SK-N-SH treated with all-trans-retinoic acid at 6 μM for 48 hours (cell line): ENCODE data around the gene SLITRK3.

ENCODE experiments used
- ATAC-seq: fragments of 200-7000 bp; cut with Tn5 transposase; 3 replicates; pipeline ENCODE4 v1.9.1; 2020; ENCODE audit warnings: mild to moderate bottlenecking, moderate library complexity
- ARNTL ChIP-seq: fragments of 450-650 bp; formaldehyde crosslinking; IDR thresholded peaks from 2 replicates; pipeline ENCODE4 v1.5.0; 2020; ENCODE audit warnings: low read depth, mild to moderate bottlenecking, moderate library complexity, borderline replicate concordance
- BACH2 ChIP-seq: fragments of 250-450 bp; sonication (Bioruptor Pico); IDR thresholded peaks from 2 replicates; pipeline ENCODE4 v1.9.0; 2021; ENCODE audit warnings: mild to moderate bottlenecking, borderline replicate concordance
- CREB5 ChIP-seq: fragments of 250-450 bp; sonication (Bioruptor Pico); IDR thresholded peaks from 2 replicates; pipeline ENCODE4 v1.5.1; 2020; ENCODE audit warnings: low read depth, mild to moderate bottlenecking, moderate library complexity
- CSDC2 ChIP-seq: fragments of 250-450 bp; sonication (Bioruptor Pico); IDR thresholded peaks from 2 replicates; pipeline ENCODE4 v1.5.0; 2020; ENCODE audit warnings: mild to moderate bottlenecking, moderate library complexity
- ESRRG ChIP-seq: fragments of 250-450 bp; sonication (Bioruptor Pico); IDR thresholded peaks from 2 replicates; pipeline ENCODE4 v1.6.1; 2021; ENCODE audit warnings: mild to moderate bottlenecking
- GLIS3 ChIP-seq: fragments of 250-450 bp; sonication (Bioruptor Pico); IDR thresholded peaks from 2 replicates; pipeline ENCODE4 v1.5.0; 2020; ENCODE audit warnings: mild to moderate bottlenecking, moderate library complexity
- ISL1 ChIP-seq: fragments of 250-450 bp; sonication (Bioruptor Pico); IDR thresholded peaks from 2 replicates; pipeline ENCODE4 v2.1.2; 2022; ENCODE audit warnings: mild to moderate bottlenecking, moderate library complexity
- OSR1 ChIP-seq: fragments of 250-450 bp; sonication (Bioruptor Pico); IDR thresholded peaks from 2 replicates; pipeline ENCODE4 v1.8.0; 2022; ENCODE audit warnings: moderate library complexity, mild to moderate bottlenecking, inconsistent platforms
- PATZ1 ChIP-seq: fragments of 250-450 bp; sonication (Bioruptor Pico); IDR thresholded peaks from 2 replicates; pipeline ENCODE4 v1.8.0; 2020; ENCODE audit warnings: mild to moderate bottlenecking, moderate library complexity, borderline replicate concordance
- PPARA ChIP-seq: fragments of 250-450 bp; sonication (Bioruptor Pico); IDR thresholded peaks from 2 replicates; pipeline ENCODE4 v1.5.0; 2020; ENCODE audit warnings: mild to moderate bottlenecking, borderline replicate concordance
- RARB ChIP-seq: fragments of 250-450 bp; sonication (Bioruptor Pico); IDR thresholded peaks from 2 replicates; pipeline ENCODE4 v1.8.0; 2021; ENCODE audit warnings: mild to moderate bottlenecking, moderate library complexity
- SNAI2 ChIP-seq: fragments of 250-450 bp; sonication (Bioruptor Pico); IDR thresholded peaks from 2 replicates; pipeline ENCODE4 v1.5.0; 2020; ENCODE audit warnings: mild to moderate bottlenecking, moderate library complexity
- TCF4 ChIP-seq: fragments of 250-450 bp; sonication (Bioruptor Pico); IDR thresholded peaks from 2 replicates; pipeline ENCODE4 v1.8.0; 2021; ENCODE audit warnings: mild to moderate bottlenecking, moderate library complexity, borderline replicate concordance
- TOX ChIP-seq: fragments of 250-450 bp; sonication (Bioruptor Pico); IDR thresholded peaks from 2 replicates; pipeline ENCODE4 v1.8.0; 2021; ENCODE audit warnings: mild to moderate bottlenecking, moderate library complexity, borderline replicate concordance
- TSHZ2 ChIP-seq: fragments of 250-450 bp; sonication (Bioruptor Pico); IDR thresholded peaks from 2 replicates; pipeline ENCODE4 v1.5.0; 2020; ENCODE audit warnings: mild to moderate bottlenecking, moderate library complexity
- ZC3H10 ChIP-seq: fragments of 250-450 bp; sonication (Bioruptor Pico); IDR thresholded peaks from 2 replicates; pipeline ENCODE4 v1.5.1; 2021; ENCODE audit warnings: mild to moderate bottlenecking, moderate library complexity
- ZFP30 ChIP-seq: fragments of 450-650 bp; formaldehyde crosslinking; IDR thresholded peaks from 2 replicates; pipeline ENCODE4 v1.5.0; 2022; ENCODE audit warnings: mild to moderate bottlenecking, moderate library complexity
- ZNF565 ChIP-seq: fragments of 450-650 bp; formaldehyde crosslinking; conservative IDR thresholded peaks from 2 replicates; pipeline ENCODE4 v1.5.0; 2020; ENCODE audit warnings: low read depth, mild to moderate bottlenecking, moderate library complexity
- ZNF70 ChIP-seq: fragments of 450-650 bp; formaldehyde crosslinking; IDR thresholded peaks from 2 replicates; pipeline ENCODE4 v1.5.0; 2020; ENCODE audit warnings: mild to moderate bottlenecking, moderate library complexity
- TF ChIP-seq, protein P1 (sequence below): fragments of 250-450 bp; sonication (Bioruptor Pico); IDR thresholded peaks from 2 replicates; pipeline ENCODE4 v1.5.1; 2021; ENCODE audit warnings: mild to moderate bottlenecking, moderate library complexity
- TF ChIP-seq, protein P2 (sequence below): fragments of 250-450 bp; sonication (Bioruptor Pico); IDR thresholded peaks from 2 replicates; pipeline ENCODE4 v1.8.0; 2021; ENCODE audit warnings: low read depth, mild to moderate bottlenecking, moderate library complexity, borderline replicate concordance

The SLITRK3 gene

DNA sequence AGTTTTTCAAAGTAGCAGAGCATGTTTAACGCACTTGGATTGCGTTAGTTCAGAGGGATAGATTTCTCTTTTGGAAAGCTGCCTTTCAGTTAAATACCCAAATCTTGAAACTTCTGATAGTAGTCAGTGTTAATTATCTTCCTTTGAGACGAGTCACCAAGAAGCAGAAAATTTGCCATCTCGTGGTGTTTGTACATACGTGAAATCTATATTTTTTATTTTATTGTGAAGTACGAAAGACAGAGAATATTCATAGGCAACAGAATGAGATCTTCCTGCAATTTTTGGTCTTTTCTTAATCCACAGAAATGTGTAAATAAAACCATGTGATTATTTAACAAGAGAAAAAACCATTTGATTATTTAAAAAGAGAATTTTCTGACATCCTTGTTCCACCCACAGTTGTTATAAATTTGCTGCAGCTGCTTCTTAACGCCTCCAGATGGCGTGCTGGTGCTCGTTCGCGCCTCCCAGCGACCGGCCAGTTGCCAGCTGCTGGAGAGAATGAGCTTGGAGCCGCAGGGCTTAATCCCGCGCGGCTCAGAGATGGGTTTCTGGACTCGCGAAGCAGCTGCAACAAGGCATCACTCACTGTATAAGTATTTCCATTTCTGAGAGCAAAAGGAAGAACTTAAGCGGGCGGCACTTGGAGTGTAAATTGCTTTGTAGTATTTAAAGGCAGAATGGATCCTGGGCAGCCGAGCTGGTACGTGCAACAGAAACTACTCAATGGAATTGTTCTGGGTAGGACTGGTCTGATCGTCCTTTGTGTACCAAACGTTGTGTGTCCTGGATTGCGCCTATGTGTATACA, 10.5 kb upstream of the SLITRK3 start (continued):
- no peak for TF ChIP-seq PATZ1 (CRISPR knock-in tag)

DNA sequence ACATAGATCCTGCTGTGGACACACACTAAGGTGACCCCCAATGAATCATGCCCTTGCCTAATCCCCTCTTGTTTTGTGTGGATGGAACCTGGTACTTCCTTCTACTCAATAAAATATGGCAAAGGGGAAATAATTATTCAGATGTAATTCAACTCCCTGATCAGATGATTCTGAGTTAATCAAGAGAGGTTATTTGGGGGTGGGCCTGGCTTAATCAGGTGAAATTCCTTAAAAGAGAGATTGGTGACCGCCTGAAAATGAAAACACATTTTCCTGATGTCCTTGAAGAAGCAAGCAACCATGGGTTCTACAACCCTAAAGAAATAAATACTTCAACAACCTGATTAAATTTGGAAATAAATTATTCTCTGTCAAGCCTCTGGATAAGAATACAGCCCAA, 8.3 kb upstream of the SLITRK3 start:
- no peak for TF ChIP-seq ZC3H10 (CRISPR knock-in tag)
- no peak for TF ChIP-seq TOX (CRISPR knock-in tag)
- TF ChIP-seq, protein P1, sequence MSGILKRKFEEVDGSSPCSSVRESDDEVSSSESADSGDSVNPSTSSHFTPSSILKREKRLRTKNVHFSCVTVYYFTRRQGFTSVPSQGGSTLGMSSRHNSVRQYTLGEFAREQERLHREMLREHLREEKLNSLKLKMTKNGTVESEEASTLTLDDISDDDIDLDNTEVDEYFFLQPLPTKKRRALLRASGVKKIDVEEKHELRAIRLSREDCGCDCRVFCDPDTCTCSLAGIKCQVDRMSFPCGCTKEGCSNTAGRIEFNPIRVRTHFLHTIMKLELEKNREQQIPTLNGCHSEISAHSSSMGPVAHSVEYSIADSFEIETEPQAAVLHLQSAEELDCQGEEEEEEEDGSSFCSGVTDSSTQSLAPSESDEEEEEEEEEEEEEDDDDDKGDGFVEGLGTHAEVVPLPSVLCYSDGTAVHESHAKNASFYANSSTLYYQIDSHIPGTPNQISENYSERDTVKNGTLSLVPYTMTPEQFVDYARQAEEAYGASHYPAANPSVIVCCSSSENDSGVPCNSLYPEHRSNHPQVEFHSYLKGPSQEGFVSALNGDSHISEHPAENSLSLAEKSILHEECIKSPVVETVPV (CRISPR knock-in tag) = no peak
- ATAC-seq = no peak

GRCh38 chr3:165202995-165203394, 6.8 kb upstream of the SLITRK3 start:
- TF ChIP-seq ZNF70 (CRISPR knock-in tag) (no peak), PATZ1 (CRISPR knock-in tag) (no peak), ESRRG (CRISPR knock-in tag) (no peak), TSHZ2 (CRISPR knock-in tag) (no peak), GLIS3 (CRISPR knock-in tag) (no peak)
- TF ChIP-seq, protein P2, sequence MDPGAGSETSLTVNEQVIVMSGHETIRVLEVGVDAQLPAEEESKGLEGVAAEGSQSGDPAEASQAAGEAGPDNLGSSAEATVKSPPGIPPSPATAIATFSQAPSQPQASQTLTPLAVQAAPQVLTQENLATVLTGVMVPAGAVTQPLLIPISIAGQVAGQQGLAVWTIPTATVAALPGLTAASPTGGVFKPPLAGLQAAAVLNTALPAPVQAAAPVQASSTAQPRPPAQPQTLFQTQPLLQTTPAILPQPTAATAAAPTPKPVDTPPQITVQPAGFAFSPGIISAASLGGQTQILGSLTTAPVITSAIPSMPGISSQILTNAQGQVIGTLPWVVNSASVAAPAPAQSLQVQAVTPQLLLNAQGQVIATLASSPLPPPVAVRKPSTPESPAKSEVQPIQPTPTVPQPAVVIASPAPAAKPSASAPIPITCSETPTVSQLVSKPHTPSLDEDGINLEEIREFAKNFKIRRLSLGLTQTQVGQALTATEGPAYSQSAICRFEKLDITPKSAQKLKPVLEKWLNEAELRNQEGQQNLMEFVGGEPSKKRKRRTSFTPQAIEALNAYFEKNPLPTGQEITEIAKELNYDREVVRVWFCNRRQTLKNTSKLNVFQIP (CRISPR knock-in tag) = no peak

DNA sequence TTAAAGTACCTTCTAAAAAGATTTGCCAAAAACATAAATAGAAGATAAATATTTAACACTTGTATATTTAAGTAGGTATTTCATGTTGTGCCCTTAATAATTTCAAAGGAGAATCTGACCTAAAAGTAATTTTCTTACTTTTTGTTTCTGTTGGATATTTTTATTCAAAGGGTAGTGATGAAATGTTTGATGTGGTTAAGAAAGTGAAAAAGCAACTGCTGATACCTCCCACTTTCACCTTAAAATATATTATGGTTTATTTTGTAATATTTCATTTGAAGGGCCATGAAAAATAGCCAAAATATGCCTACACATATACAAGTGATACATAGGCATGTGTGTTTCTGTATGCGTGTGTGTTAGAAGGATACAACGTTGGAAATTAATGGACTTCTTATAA, 5.8 kb upstream of the SLITRK3 start:
- TF ChIP-seq CSDC2 (no peak), ZFP30 (CRISPR knock-in tag) (no peak), ZC3H10 (CRISPR knock-in tag) (no peak), TOX (CRISPR knock-in tag) (no peak), ZNF70 (CRISPR knock-in tag) (no peak), PPARA (CRISPR knock-in tag) (no peak), TSHZ2 (CRISPR knock-in tag) (no peak), RARB (CRISPR knock-in tag) (no peak), ARNTL (no peak), TCF4 (CRISPR knock-in tag) (no peak), GLIS3 (CRISPR knock-in tag) (no peak), OSR1 (CRISPR knock-in tag) (no peak), SNAI2 (no peak), CREB5 (CRISPR knock-in tag) (no peak), ESRRG (CRISPR knock-in tag) (no peak), ISL1 (no peak), ZNF565 (no peak), BACH2 (CRISPR knock-in tag) (no peak)
- ATAC-seq = no peak

More at GRCh38 chr3:165202995-165203394, 6.8 kb upstream of the SLITRK3 start:
- no peak for ATAC-seq
